Measurements from ENCODE around the gene ABLIM3.

- TF ChIP-seq GATA3 (IDR thresholded peaks at IDR 0.05; ENCODE audit: low read depth, low read length) (no peak), GATA2 (IDR thresholded peaks at IDR 0.05; ENCODE audit: low read depth, low read length) (no peak)
Measured at GRCh38 chr5:149164731-149165130, 23.4 kb downstream of the ABLIM3 start.

Measured in SH-SY5Y (cell line).